Smooth muscle cell (in vitro differentiated cells): ENCODE data around the gene SLC16A10. TPM values are rescaled to one million over a fixed set of nuclear protein-coding genes. Genes with fewer than 3 reads are reported as not detected.
A peak's percentile ranks its signal among the peaks of the same experiment; 100 is the strongest.

Experiments used
- DNase-seq: peaks from one replicate; lab custom pipeline; 2025; ENCODE audit not compliant: unreplicated experiment; lab: John Stamatoyannopoulos, UW
- H2AFZ ChIP-seq: fragments of 200-600 bp; sonication (generic); 2 replicates; pipeline ENCODE4 v1.6.0; 2016; ENCODE audit warnings: antibody characterized with exemption, low read depth, mild to moderate bottlenecking
- H3F3A ChIP-seq: fragments of 200-600 bp; sonication (generic); 2 replicates; pipeline ENCODE4 v1.6.0; 2017; ENCODE audit warnings: antibody characterized with exemption, low read depth
- H3K27ac ChIP-seq: fragments of 200-600 bp; sonication (generic); 2 replicates; pipeline ENCODE4 v1.5.1; 2016; ENCODE audit warnings: low read depth, mild to moderate bottlenecking
- H3K27me3 ChIP-seq: fragments of 200-600 bp; sonication (generic); 2 replicates; pipeline ENCODE4 v1.6.1; 2016; ENCODE audit warnings: low read depth, mild to moderate bottlenecking
- H3K36me3 ChIP-seq: fragments of 200-600 bp; sonication (generic); 2 replicates; pipeline ENCODE4 v1.5.1; 2016; ENCODE audit warnings: low read depth
- H3K4me1 ChIP-seq: fragments of 200-600 bp; sonication (generic); 2 replicates; pipeline ENCODE4 v1.5.1; 2016; ENCODE audit warnings: low read depth
- H3K4me2 ChIP-seq: fragments of 200-600 bp; sonication (generic); 2 replicates; pipeline ENCODE4 v1.6.0; 2016; ENCODE audit warnings: mild to moderate bottlenecking
- H3K4me3 ChIP-seq: fragments of 200-600 bp; sonication (generic); 2 replicates; pipeline ENCODE4 v1.5.1; 2016; ENCODE audit warnings: mild to moderate bottlenecking
- H3K79me2 ChIP-seq: fragments of 200-600 bp; sonication (generic); 2 replicates; pipeline ENCODE4 v1.6.0; 2016; ENCODE audit warnings: low read depth, mild to moderate bottlenecking
- H3K9ac ChIP-seq: fragments of 200-600 bp; sonication (generic); 2 replicates; pipeline ENCODE4 v1.6.0; 2016; ENCODE audit warnings: low read depth
- H3K9me3 ChIP-seq: fragments of 200-600 bp; sonication (generic); replicated peaks from 2 replicates; pipeline ENCODE4 v1.5.1; 2016; ENCODE audit warnings: low read depth
- H4K20me1 ChIP-seq: fragments of 200-600 bp; sonication (generic); 2 replicates; pipeline ENCODE4 v1.6.0; 2016; ENCODE audit warnings: low read depth
- CTCF ChIP-seq: fragments of 200-600 bp; sonication (generic); IDR thresholded peaks from 2 replicates; pipeline ENCODE4 v1.5.1; 2017; ENCODE audit warnings: borderline replicate concordance, mild to moderate bottlenecking, antibody characterized with exemption; ENCODE audit not compliant: insufficient read depth, poor library complexity, severe bottlenecking
- WGBS: methylation state at CpG from one replicate; pipeline ENCODE4 v1.1.7; 2016; ENCODE audit warnings: low lambda C conversion rate; 5-methylcytosine and 5-hydroxymethylcytosine counted together
- polyA plus RNA-seq: library from polyadenylated mRNA; unstranded; fragments of >200 nt; fragmentation: Nextera tagmentation; extraction: Ambion mirVana; gene quantifications from 2 replicates; pipeline ENCODE4 v1.2.1, GENCODE V29; 2016
- total RNA-seq: library from RNA; depleted of rRNA; stranded (reverse); fragments of >200 nt; gene quantifications from 2 replicates; pipeline ENCODE4 v1.2.3, GENCODE V29; 2014

Gene SLC16A10
- total and polyA plus RNA-seq, 2 experiments from 2014 or later: 0.87 to 1.4 TPM

GRCh38 chr6:111258615-111259088, 171.3 kb downstream of the SLC16A10 start:
- H3K9me3 ChIP-seq: no peaks in the 10 kb centered on the region
- H3K4me2 ChIP-seq: peak overlapping the region; percentile 80
- 19% methylated on average over 18 of the region's 18 CpGs for WGBS
- peaks cover 15% of the 10 kb centered on the region for H3K27me3 ChIP-seq
- H3K9ac ChIP-seq: peak overlapping the region; percentile 72
- peaks cover 17% of the 10 kb centered on the region for H3K4me1 ChIP-seq
- no peak for TF ChIP-seq CTCF
- no peak for DNase-seq
- peaks cover 2% of the 10 kb centered on the region for H3F3A ChIP-seq
- H3K27ac ChIP-seq: peak overlapping the region; percentile 34
- H3K4me3 ChIP-seq: peak overlapping the region; percentile 40
- peak overlapping the region; percentile 71 for H2AFZ ChIP-seq
- no peaks in the 10 kb centered on the region for H4K20me1 ChIP-seq
- H3K36me3 ChIP-seq: no peaks in the 10 kb centered on the region
- H3K79me2 ChIP-seq: peaks cover 32% of the 10 kb centered on the region

- peak; percentile 87 for TF ChIP-seq CTCF
- Histone ChIP-seq H3K4me2 (peak overlapping the region; percentile 83), H3K4me3 (peak overlapping the region; percentile 63), H3K79me2 (peaks cover 32% of the 10 kb centered on the region), H3K27ac (peak overlapping the region; percentile 84), H3K4me1 (peaks cover 18% of the 10 kb centered on the region), H3K9me3 (no peaks in the 10 kb centered on the region), H3F3A (peaks cover 3% of the 10 kb centered on the region), H3K36me3 (no peaks in the 10 kb centered on the region), H4K20me1 (no peaks in the 10 kb centered on the region), H2AFZ (peak overlapping the region; percentile 71), H3K9ac (peak overlapping the region; percentile 78), H3K27me3 (peaks cover 9% of the 10 kb centered on the region)
- WGBS: 4% methylated on average over 59 of the region's 59 CpGs
- DNase-seq: peak; percentile 93
Observed at GRCh38 chr6:111259089-111259831, 172.0 kb downstream of the SLC16A10 start.

- H3K9ac ChIP-seq: no peak overlapping the region
- H4K20me1 ChIP-seq: no peaks in the 10 kb centered on the region
- no peaks in the 10 kb centered on the region for H3K9me3 ChIP-seq
- no peaks in the 10 kb centered on the region for H3K36me3 ChIP-seq
- peak overlapping the region; percentile 63 for H3K4me3 ChIP-seq
- no peak for DNase-seq
- H3K79me2 ChIP-seq: peaks cover 38% of the 10 kb centered on the region
- TF ChIP-seq CTCF: no peak
- peaks cover 18% of the 10 kb centered on the region for H3K4me1 ChIP-seq
- peaks cover 9% of the 10 kb centered on the region for H3F3A ChIP-seq
- peak overlapping the region; percentile 83 for H3K4me2 ChIP-seq
- H3K27ac ChIP-seq: peak overlapping the region; percentile 31
- no peaks in the 10 kb centered on the region for H3K27me3 ChIP-seq
- H2AFZ ChIP-seq: no peak overlapping the region
- WGBS: 71% methylated on average over 12 of the region's 12 CpGs
Observed at GRCh38 chr6:111260570-111261298, 173.4 kb downstream of the SLC16A10 start.
